ENCODE measurements around the gene SPECC1L.

Gene SPECC1L

DNA sequence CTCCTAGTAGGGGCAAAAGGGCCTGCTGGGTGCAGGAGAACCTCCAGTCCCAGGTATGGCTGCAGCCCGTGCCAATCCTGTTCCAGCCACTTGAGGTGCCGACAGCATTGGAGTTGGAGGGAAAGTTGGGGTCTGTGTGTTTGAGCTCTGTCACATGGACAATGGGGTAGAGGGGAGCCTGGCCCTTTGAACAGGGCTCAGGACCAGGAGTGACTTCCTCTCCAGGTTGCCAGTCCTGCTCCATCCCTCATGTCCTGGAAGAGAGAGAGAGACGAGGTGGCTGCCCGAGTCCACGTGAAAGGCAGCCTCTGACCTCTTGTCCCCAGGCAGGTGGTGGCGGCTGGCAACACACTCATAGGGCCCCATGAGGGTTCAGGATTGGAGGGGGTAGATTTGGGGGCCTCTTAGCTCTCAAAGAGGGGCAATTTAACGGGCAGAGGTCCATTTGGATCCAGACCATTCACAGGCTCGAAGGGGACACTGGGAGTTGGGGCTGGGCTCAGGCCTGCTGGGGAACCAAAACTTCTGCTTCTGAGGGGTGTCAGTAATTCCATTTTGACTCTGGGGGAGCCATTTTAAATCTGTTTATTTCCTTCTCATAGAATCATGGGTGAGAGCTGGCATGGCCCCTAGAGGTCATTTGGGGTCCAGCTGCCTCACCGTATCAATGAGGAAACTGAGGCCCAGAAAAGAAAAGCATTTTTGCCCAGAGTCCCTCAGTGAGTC, 160.8 kb downstream of the SPECC1L start:
- no peak for FAIRE-seq

GRCh38 chr22:24432059-24432853, 161.6 kb downstream of the SPECC1L start:
- no peak for FAIRE-seq

DNA sequence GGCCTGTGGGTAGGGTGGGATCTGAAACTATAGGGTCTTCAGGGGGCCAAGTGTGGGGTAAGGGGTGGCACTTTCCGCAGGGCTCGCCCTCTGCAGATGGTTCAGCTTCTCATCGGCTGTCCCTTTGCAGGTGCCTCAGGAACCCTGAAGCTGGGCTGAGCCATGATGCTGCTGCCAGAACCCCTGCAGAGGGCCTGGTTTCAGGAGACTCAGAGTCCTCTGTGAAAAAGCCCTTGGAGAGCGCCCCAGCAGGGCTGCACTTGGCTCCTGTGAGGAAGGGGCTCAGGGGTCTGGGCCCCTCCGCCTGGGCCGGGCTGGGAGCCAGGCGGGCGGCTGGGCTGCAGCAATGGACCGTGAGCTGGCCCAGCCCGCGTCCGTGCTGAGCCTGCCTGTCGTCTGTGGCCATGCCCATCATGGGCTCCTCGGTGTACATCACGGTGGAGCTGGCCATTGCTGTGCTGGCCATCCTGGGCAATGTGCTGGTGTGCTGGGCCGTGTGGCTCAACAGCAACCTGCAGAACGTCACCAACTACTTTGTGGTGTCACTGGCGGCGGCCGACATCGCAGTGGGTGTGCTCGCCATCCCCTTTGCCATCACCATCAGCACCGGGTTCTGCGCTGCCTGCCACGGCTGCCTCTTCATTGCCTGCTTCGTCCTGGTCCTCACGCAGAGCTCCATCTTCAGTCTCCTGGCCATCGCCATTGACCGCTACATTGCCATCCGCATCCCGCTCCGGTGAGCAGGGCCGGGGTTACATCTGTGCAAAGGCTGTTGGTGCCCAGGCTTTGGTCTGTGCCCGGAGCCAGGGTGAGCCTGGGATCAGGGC, 162.6 kb downstream of the SPECC1L start:
- no peak for FAIRE-seq

DNA sequence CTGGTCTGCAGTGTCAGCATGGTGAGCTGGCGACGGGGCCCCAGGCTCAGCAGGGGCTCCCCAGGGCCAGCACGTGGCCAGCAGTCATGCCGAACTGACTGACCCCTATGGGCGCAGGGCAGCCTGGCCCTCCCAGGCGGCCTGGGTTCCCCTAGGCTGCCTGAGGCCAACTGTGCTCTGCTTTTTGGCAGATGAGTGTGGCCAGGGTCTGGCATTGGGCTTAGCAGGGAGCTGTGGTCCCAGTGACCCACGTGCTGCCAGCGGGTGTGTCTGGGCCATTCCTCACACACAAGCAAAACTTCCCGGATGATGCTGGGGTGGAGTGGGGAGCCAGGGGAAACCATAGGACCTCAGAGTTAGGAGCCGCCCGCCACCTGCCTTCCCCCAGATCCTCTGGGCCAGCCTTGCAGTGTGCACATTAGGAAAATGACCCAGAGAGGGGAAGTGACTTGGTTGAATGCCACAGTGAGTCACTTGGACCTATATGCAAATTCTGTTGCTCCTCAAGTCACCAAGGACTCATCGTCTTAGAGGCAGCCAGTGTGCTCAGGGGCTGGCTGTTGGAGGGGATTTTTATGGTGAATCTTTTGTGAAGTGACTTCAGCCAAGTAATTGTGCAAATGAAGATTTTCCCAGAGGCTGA, 163.3 kb downstream of the SPECC1L start:
- FAIRE-seq: no peak

DNA sequence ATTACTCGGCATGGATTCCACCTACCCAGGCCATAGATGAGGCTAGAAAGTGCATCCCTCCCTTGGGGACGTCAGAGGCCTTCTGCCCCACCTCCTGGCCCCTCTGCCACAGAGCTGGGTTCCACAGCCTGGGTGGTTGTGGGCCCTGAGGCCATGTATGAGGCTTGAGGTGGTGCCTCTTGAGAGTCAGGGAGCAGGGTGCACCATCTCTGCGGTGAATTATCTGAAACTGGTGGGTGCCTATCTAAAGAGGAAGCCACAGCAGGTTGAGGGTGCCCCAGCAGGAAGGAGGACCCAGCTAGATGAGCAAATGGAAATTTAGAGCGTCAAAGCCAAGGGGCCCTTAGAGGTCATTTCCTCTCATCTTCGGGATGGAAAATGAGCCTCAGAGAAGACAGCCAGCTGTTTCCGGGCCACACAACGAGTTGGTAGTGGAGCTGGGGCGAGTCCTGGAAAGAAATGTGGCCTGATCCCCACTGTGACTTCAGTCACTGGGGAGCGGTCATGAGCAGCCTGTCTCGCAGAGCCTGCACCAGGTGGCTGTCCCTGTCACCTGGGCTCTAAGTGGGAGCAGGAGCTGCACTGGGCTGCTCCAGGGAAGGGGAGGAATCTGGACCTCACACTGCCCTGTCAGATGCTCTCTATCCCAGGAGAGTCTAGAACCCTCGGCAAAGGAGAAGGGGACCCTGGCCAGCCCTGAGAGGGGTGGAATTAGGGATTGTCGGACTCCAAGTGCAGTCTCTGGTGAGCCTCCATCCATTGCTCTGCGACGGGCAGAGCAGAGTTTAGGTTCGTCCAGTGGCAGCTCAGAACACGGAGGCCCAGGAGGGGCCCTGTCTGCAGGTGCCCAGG, 164.1 kb downstream of the SPECC1L start:
- FAIRE-seq: no peak

- FAIRE-seq: no peak
Observed at GRCh38 chr22:24435323-24435645, 164.7 kb downstream of the SPECC1L start.

DNA sequence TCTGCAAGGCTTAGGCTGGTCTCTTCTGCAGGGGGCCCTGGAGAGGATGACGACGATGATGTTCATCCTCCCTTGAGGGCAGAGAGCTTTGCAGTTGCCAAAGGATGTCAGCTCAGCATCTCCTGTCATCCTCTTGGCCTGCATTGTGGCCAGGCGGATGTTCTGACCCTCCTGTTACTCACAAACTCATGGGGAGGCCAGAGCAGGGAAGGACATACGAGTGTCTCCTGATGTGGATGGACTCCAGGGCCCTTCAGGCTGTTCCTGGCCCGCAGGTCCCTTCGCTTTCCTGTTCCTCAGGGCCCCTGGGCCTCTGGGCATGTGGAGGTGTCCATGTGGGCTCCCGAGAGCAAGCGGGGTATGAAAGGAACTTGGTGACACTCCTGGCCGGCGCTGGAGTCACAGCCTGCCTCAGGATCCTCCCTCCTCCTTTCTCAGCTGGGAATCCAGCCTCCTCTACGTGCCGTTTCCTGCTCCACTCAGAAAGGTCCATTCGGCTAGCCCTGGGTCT, 165.3 kb downstream of the SPECC1L start:
- no peak for FAIRE-seq

GRCh38 chr22:24436553-24436952, 165.9 kb downstream of the SPECC1L start:
- FAIRE-seq: no peak

DNA sequence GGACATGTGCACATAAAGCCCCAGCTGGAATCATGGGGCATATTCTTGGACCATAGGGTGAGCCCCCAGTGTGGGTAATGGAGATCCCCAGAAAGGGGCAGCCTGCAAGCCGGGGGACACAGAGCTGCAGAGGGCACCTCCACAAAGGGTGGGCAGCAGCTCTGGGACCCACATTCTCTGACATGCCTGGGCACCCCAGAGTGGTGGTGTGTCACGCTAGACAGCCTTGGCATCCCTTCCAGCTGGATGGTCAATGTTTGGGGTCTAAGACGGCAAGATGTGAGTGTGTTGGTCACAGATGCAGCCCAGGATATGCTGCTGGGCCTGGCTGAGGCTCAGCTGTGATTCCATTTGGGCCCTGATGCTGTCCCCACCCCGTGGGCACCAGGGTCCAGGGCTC, 166.5 kb downstream of the SPECC1L start:
- no peak for FAIRE-seq

- no peak for FAIRE-seq
Observed at GRCh38 chr22:24437741-24438328, 167.2 kb downstream of the SPECC1L start.

DNA sequence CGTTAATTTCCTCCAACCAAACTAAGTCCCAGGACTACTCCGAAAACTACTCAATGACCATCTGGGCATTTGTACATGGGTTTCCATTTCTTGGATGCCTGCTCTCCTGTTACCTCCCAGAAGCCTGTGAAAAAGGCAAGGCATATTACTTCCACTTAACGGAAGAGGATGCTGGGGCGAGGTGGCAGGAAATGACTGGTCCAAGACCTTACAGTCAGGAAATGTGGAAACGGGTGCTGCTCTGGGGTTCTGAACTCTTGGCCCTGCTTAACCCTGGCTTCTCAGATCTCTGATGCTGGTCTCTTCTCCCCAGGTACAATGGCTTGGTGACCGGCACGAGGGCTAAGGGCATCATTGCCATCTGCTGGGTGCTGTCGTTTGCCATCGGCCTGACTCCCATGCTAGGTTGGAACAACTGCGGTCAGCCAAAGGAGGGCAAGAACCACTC, 169.7 kb downstream of the SPECC1L start:
- no peak for FAIRE-seq

DNA sequence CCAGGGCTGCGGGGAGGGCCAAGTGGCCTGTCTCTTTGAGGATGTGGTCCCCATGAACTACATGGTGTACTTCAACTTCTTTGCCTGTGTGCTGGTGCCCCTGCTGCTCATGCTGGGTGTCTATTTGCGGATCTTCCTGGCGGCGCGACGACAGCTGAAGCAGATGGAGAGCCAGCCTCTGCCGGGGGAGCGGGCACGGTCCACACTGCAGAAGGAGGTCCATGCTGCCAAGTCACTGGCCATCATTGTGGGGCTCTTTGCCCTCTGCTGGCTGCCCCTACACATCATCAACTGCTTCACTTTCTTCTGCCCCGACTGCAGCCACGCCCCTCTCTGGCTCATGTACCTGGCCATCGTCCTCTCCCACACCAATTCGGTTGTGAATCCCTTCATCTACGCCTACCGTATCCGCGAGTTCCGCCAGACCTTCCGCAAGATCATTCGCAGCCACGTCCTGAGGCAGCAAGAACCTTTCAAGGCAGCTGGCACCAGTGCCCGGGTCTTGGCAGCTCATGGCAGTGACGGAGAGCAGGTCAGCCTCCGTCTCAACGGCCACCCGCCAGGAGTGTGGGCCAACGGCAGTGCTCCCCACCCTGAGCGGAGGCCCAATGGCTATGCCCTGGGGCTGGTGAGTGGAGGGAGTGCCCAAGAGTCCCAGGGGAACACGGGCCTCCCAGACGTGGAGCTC, 170.2 kb downstream of the SPECC1L start:
- no peak for FAIRE-seq

DNA sequence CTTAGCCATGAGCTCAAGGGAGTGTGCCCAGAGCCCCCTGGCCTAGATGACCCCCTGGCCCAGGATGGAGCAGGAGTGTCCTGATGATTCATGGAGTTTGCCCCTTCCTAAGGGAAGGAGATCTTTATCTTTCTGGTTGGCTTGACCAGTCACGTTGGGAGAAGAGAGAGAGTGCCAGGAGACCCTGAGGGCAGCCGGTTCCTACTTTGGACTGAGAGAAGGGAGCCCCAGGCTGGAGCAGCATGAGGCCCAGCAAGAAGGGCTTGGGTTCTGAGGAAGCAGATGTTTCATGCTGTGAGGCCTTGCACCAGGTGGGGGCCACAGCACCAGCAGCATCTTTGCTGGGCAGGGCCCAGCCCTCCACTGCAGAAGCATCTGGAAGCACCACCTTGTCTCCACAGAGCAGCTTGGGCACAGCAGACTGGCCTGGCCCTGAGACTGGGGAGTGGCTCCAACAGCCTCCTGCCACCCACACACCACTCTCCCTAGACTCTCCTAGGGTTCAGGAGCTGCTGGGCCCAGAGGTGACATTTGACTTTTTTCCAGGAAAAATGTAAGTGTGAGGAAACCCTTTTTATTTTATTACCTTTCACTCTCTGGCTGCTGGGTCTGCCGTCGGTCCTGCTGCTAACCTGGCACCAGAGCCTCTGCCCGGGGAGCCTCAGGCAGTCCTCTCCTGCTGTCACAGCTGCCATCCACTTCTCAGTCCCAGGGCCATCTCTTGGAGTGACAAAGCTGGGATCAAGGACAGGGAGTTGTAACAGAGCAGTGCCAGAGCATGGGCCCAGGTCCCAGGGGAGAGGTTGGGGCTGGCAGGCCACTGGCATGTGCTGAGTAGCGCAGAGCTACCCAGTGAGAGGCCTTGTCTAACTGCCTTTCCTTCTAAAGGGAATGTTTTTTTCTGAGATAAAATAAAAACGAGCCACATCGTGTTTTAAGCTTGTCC, 171.0 kb downstream of the SPECC1L start:
- FAIRE-seq: no peak

GRCh38 chr22:24442352-24442744, 171.7 kb downstream of the SPECC1L start:
- FAIRE-seq: no peak

DNA sequence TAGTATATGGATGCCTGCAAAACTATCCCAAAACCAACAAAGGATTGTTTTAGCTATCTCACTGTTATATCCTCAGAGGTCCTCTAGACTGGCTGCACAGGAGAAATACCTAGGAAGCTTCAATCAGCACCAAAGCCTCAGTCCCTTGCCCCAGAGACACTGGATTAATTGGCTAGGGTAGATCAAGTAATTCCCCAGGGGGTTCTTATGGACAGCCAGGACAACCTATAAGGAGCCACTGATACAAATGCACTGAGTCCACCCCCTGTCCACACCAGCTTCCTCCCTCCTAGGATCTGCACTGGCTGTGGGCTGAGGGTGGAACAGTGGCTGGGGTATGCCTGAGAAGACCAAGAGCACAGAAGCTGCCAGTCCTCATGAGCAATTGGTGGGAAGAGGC, 173.0 kb downstream of the SPECC1L start:
- FAIRE-seq: no peak

GRCh38 chr22:24444251-24444650, 173.6 kb downstream of the SPECC1L start:
- FAIRE-seq: no peak

DNA sequence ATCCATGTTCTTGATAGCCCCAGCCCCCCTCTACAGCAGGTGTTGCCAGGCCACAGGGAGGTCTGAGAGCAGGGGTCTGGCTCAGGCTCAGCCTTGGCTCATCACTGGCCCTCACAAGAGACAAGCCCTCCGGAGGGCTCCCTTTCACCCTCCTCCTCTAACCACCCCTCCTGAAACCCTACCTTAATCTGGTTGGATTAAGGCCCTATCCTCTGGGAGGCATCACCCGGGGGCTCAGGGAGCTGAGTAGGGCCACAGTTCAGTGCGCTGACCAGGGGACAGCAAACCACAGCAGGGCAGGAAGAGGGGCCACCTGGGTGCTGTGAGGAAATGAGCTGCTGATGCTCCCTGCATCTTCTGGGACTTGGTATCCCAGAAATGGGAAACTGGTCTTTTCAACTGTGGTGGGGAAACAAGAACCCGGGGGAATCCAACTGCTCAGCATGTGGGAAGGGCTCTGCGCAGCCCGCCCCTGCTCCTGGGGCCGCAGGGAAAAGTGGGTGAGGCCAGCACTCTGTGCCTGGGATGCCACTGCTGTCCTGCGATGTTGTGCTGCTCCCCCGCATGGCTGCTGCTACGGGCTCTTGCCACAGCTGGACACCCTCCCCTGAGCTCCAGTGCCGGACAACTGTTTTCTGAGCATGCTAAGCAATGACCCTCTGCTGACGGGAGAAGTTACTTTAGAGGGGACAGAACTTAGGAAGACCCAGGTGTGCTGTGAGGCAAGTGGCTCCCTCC, 174.3 kb downstream of the SPECC1L start:
- FAIRE-seq: no peak

GRCh38 chr22:24445481-24446259, 175.0 kb downstream of the SPECC1L start:
- no peak for FAIRE-seq
